ENCODE data around the gene CCDC192.

DNA sequence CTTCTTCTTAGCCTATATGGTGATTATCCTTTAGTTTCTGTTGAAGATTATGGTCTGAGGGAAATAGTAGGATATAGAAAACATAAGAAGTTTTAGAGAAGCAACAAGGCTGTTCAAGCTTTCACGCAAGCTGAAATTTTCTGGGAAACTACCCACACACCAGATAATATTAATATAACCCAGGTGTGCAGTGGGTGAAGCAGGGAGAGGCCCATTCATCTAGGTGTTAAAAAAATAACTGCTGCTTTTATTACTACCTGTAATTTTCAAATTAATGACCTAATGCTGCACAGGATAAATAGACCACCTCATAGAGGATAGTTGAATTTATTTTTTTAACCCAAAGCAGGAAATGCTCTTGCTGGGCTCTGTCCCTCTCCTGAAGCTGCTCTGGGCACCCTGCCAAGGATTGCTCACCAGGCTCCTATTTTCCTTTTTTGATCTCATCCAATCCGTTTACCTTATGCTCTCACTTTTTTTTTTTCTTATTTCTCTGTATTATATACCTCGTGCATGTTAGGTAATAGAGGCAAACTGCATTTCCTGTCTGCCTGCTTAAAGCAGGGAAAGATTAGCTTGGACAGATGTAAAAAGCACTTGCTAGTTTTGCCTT lies 256.1 kb downstream of the CCDC192 start:
- TF ChIP-seq, protein P1, sequence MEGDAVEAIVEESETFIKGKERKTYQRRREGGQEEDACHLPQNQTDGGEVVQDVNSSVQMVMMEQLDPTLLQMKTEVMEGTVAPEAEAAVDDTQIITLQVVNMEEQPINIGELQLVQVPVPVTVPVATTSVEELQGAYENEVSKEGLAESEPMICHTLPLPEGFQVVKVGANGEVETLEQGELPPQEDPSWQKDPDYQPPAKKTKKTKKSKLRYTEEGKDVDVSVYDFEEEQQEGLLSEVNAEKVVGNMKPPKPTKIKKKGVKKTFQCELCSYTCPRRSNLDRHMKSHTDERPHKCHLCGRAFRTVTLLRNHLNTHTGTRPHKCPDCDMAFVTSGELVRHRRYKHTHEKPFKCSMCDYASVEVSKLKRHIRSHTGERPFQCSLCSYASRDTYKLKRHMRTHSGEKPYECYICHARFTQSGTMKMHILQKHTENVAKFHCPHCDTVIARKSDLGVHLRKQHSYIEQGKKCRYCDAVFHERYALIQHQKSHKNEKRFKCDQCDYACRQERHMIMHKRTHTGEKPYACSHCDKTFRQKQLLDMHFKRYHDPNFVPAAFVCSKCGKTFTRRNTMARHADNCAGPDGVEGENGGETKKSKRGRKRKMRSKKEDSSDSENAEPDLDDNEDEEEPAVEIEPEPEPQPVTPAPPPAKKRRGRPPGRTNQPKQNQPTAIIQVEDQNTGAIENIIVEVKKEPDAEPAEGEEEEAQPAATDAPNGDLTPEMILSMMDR (IDR thresholded peaks at IDR 0.05), result no peak
- no peak for TF ChIP-seq POLR2A (IDR thresholded peaks at IDR 0.05)
